Neural progenitor cell (in vitro differentiated cells): Measurements from ENCODE around the gene CYP1A2. TPM values are rescaled to one million over a fixed set of nuclear protein-coding genes. Genes with fewer than 3 reads are reported as not detected.

ENCODE experiments used
- DNase-seq: peaks from one replicate; pipeline ENCODE4 v3.0.0-alpha.2; 2016; ENCODE audit warnings: low spot score
- H2AFZ ChIP-seq: fragments of 200-600 bp; sonication (generic); replicated peaks from 2 replicates; pipeline ENCODE4 v1.6.1; 2016; ENCODE audit warnings: antibody characterized with exemption
- H3F3A ChIP-seq: fragments of 200-600 bp; sonication (generic); 2 replicates; pipeline ENCODE4 v1.6.1; 2016; ENCODE audit warnings: antibody characterized with exemption, low read depth
- H3K27ac ChIP-seq: fragments of 200-600 bp; sonication (generic); 2 replicates; pipeline ENCODE4 v1.5.1; 2016; ENCODE audit warnings: mild to moderate bottlenecking
- H3K27me3 ChIP-seq: fragments of 200-600 bp; sonication (generic); 2 replicates; pipeline ENCODE4 v1.6.1; 2016; ENCODE audit warnings: mild to moderate bottlenecking, moderate library complexity
- H3K36me3 ChIP-seq: fragments of 200-600 bp; sonication (generic); 2 replicates; pipeline ENCODE4 v1.5.1; 2016
- H3K4me1 ChIP-seq: fragments of 200-600 bp; sonication (generic); 2 replicates; pipeline ENCODE4 v1.6.1; 2016; ENCODE audit warnings: mixed run types
- H3K4me2 ChIP-seq: fragments of 200-600 bp; sonication (generic); 2 replicates; pipeline ENCODE4 v1.6.1; 2016
- H3K4me3 ChIP-seq: fragments of 200-600 bp; sonication (generic); 2 replicates; pipeline ENCODE4 v1.5.1; 2016
- H3K79me2 ChIP-seq: fragments of 200-600 bp; sonication (generic); 2 replicates; pipeline ENCODE4 v1.6.1; 2016; ENCODE audit warnings: low read depth
- H3K9ac ChIP-seq: fragments of 200-600 bp; sonication (generic); 2 replicates; pipeline ENCODE4 v1.6.1; 2016
- H3K9me3 ChIP-seq: fragments of 200-600 bp; sonication (generic); 2 replicates; pipeline ENCODE4 v1.5.1; 2016; ENCODE audit warnings: low read depth
- H4K20me1 ChIP-seq: fragments of 200-600 bp; sonication (generic); 2 replicates; pipeline ENCODE4 v1.6.1; 2016; ENCODE audit warnings: low read depth
- H3K27ac Mint-ChIP-seq: 3 replicates; pipeline ENCODE4 v1.8.0; 2021; ENCODE audit warnings: mixed read lengths
- H3K27me3 Mint-ChIP-seq: 2 replicates; pipeline ENCODE4 v1.8.0; 2022; ENCODE audit warnings: low read depth, mild to moderate bottlenecking, inconsistent platforms, moderate library complexity, mixed read lengths; ENCODE audit not compliant: insufficient read depth
- H3K36me3 Mint-ChIP-seq: 3 replicates; pipeline ENCODE4 v1.8.0; 2021; ENCODE audit warnings: mixed read lengths
- H3K4me1 Mint-ChIP-seq: 3 replicates; pipeline ENCODE4 v1.8.0; 2021; ENCODE audit warnings: mixed read lengths
- H3K4me3 Mint-ChIP-seq: 3 replicates; pipeline ENCODE4 v1.8.0; 2021; ENCODE audit warnings: mild to moderate bottlenecking, moderate library complexity, mixed read lengths
- H3K9me3 Mint-ChIP-seq: 3 replicates; pipeline ENCODE4 v1.8.0; 2020; ENCODE audit warnings: mixed read lengths
- EZH2 ChIP-seq: fragments of 200-600 bp; sonication (generic); IDR thresholded peaks from 2 replicates; pipeline ENCODE4 v1.6.1; 2017; ENCODE audit warnings: antibody characterized with exemption, mild to moderate bottlenecking, moderate library complexity
- EZH2phosphoT487 ChIP-seq: fragments of 200-600 bp; sonication (generic); IDR thresholded peaks from 2 replicates; pipeline ENCODE4 v1.6.1; 2017; ENCODE audit warnings: antibody characterized with exemption
- total RNA-seq: library from RNA; depleted of rRNA; stranded (reverse); fragments of >200 nt; gene quantifications from 2 replicates; pipeline ENCODE4 v1.2.3, GENCODE V29; 2015; ENCODE audit warnings: low replicate concordance
- TF ChIP-seq, protein P1 (sequence below): fragments of 200-600 bp; sonication (generic); IDR thresholded peaks from 2 replicates; pipeline ENCODE4 v1.5.1; 2017; ENCODE audit warnings: antibody characterized with exemption, mild to moderate bottlenecking

The CYP1A2 gene
- total RNA-seq, 1 donor from 2014 or later, result not detected

DNA sequence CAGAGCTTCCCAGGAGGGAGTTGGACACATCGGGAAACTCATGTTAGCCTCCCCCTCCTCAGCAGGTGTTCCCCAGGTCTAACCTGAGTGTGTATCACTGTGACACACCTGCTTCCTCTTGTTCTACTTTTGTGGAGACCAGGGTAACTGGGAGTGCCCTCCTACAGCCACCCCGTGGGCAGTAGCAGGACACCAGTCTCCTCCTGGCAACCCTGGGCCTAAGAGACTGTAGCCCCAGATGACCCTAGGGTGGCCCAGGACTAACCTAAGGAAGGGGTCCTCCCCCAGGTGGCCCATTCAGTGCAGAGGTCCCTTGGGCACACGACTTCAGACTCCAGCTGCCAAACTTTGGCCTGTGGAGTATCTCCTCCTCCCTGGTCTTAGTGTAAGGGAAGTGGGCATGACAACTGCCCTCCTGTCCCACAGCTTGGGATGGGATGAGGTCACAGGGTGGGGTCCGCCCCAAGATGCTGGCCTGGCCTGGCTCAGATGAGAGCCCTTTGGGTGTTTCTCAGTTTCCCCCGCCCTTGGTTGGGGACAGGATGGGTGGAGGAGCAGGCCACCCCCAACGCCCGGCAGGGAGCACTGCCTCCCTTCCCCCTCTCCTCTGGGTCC, 38.0 kb downstream of the CYP1A2 start:
- peaks cover 24% of the 10 kb centered on the region for H3K4me1 ChIP-seq
- no peaks in the 10 kb centered on the region for H3K9me3 Mint-ChIP-seq
- peaks cover 3% of the 10 kb centered on the region for H3K27me3 Mint-ChIP-seq
- H3K36me3 Mint-ChIP-seq, result peaks cover 2% of the 10 kb centered on the region
- H3K9me3 ChIP-seq, result no peaks in the 10 kb centered on the region
- DNase-seq, result no peak
- H2AFZ ChIP-seq, result no peak overlapping the region
- TF ChIP-seq EZH2 (no peak), EZH2phosphoT487 (no peak)
- TF ChIP-seq, protein P1, sequence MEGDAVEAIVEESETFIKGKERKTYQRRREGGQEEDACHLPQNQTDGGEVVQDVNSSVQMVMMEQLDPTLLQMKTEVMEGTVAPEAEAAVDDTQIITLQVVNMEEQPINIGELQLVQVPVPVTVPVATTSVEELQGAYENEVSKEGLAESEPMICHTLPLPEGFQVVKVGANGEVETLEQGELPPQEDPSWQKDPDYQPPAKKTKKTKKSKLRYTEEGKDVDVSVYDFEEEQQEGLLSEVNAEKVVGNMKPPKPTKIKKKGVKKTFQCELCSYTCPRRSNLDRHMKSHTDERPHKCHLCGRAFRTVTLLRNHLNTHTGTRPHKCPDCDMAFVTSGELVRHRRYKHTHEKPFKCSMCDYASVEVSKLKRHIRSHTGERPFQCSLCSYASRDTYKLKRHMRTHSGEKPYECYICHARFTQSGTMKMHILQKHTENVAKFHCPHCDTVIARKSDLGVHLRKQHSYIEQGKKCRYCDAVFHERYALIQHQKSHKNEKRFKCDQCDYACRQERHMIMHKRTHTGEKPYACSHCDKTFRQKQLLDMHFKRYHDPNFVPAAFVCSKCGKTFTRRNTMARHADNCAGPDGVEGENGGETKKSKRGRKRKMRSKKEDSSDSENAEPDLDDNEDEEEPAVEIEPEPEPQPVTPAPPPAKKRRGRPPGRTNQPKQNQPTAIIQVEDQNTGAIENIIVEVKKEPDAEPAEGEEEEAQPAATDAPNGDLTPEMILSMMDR, result no peak
- no peak overlapping the region for H3K4me2 ChIP-seq
- no peaks in the 10 kb centered on the region for H3F3A ChIP-seq
- no peak overlapping the region for H3K9ac ChIP-seq
- peaks cover 47% of the 10 kb centered on the region for H3K4me1 Mint-ChIP-seq
- H3K36me3 ChIP-seq, result no peaks in the 10 kb centered on the region
- no peak overlapping the region for H3K27ac ChIP-seq
- no peak overlapping the region for H3K4me3 ChIP-seq
- peaks cover 85% of the 10 kb centered on the region for H3K79me2 ChIP-seq
- H4K20me1 ChIP-seq, result peaks cover 91% of the 10 kb centered on the region
- H3K4me3 Mint-ChIP-seq, result no peak overlapping the region
- H3K27me3 ChIP-seq, result peaks cover under 1% of the 10 kb centered on the region
- no peak overlapping the region for H3K27ac Mint-ChIP-seq

DNA sequence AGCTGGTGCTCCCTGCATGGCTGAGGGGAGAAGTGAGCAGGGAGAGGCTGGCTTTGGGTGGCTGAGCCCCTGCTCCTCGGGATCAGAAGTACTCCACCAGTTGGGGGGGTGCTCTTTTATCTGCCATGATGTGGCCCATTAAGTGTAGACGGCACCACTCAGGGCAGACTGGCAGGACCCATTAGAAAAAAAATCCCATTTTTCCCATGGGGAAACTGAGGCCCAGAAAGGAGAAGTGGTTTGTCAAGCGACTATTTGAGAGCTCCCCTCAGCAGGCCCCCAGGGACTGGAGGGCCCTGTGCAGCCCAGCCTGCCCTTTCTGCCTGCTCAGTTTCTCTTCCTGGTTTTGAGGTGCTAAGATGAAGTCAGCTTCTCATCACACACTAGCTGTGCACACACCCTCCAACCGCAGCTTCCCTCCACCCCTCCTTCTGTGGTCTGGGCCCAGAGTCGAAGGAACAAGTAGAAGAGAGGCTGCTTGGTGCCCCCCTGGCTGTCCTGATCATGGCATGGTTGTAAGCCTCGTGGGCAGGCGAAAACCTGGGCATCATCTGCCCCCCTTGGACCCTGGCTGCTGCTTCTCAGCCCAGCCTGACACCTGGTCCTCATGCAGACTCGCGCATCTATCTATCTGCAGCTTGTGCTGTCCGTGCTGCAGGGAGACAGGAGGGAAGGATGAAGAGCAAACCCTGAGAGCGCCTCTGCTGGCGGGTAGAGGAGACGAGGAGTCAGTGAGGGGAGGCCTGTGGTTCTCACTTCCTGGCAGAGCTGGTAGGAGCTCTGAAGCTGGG, 38.8 kb downstream of the CYP1A2 start:
- Histone ChIP-seq H3K36me3 (no peaks in the 10 kb centered on the region), H3K27me3 (no peaks in the 10 kb centered on the region), H3K79me2 (peaks cover 91% of the 10 kb centered on the region), H2AFZ (no peak overlapping the region), H3K4me2 (no peak overlapping the region), H4K20me1 (peaks cover 99% of the 10 kb centered on the region), H3K4me1 (peaks cover 24% of the 10 kb centered on the region), H3K9ac (no peak overlapping the region), H3F3A (no peaks in the 10 kb centered on the region), H3K27ac (no peak overlapping the region), H3K9me3 (no peaks in the 10 kb centered on the region), H3K4me3 (no peak overlapping the region)
- H3K4me1 Mint-ChIP-seq, result peaks cover 54% of the 10 kb centered on the region
- no peak overlapping the region for H3K4me3 Mint-ChIP-seq
- TF ChIP-seq, protein P1, result peak; percentile 67
- TF ChIP-seq EZH2, result no peak
- peaks cover 3% of the 10 kb centered on the region for H3K27me3 Mint-ChIP-seq
- no peaks in the 10 kb centered on the region for H3K9me3 Mint-ChIP-seq
- peaks cover 2% of the 10 kb centered on the region for H3K36me3 Mint-ChIP-seq
- H3K27ac Mint-ChIP-seq, result peak overlapping the region; percentile 95
- peak; percentile 80 for DNase-seq

DNA sequence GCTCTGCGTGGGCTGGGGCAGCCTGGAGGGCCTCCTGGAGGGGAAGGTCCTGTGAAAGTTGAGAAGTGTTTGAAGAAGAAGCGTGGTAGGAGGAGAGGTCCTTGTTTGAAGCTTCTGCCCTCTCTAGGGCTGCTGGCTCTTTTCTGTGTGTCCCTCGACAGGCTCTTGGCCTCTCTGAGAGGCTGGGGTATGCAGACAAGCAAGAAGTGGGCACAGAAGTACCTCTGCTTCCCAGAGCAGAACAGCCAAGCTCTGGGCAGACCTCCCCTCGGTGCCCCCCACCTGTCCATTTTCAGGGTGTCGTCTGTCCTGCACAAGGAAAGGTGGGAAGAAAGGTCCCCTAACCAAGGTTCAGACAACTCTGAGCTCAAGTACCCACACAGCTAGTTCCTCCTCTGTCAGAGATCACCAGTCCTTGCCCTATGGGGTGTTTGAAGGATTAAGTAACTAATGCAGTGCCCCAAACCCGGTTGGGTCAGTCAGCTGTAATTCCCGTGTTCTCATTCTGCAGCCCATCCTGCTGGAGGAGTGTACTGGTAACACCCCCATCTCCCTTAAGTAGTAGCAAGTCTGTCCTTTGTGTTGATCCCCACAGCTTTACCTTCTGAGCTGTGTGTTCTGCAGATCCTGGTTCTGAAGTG, 39.5 kb downstream of the CYP1A2 start:
- peaks cover 100% of the 10 kb centered on the region for H4K20me1 ChIP-seq
- no peaks in the 10 kb centered on the region for H3K27me3 ChIP-seq
- H3K27ac ChIP-seq, result no peak overlapping the region
- H3F3A ChIP-seq, result no peaks in the 10 kb centered on the region
- Mint-ChIP-seq H3K27ac (peak overlapping the region; percentile 95), H3K36me3 (peaks cover 2% of the 10 kb centered on the region), H3K27me3 (peaks cover 3% of the 10 kb centered on the region), H3K9me3 (no peaks in the 10 kb centered on the region), H3K4me1 (peaks cover 56% of the 10 kb centered on the region), H3K4me3 (no peak overlapping the region)
- no peaks in the 10 kb centered on the region for H3K9me3 ChIP-seq
- no peaks in the 10 kb centered on the region for H3K36me3 ChIP-seq
- H3K4me2 ChIP-seq, result no peak overlapping the region
- no peak overlapping the region for H2AFZ ChIP-seq
- H3K4me1 ChIP-seq, result peaks cover 24% of the 10 kb centered on the region
- no peak for DNase-seq
- no peak for TF ChIP-seq EZH2
- no peak for TF ChIP-seq EZH2phosphoT487
- TF ChIP-seq, protein P1, result no peak
- no peak overlapping the region for H3K9ac ChIP-seq
- H3K79me2 ChIP-seq, result peaks cover 85% of the 10 kb centered on the region
- no peak overlapping the region for H3K4me3 ChIP-seq
